ENCODE measurements around the gene UVRAG. TPM values are rescaled to one million over a fixed set of nuclear protein-coding genes. Genes with fewer than 3 reads are reported as not detected.

The UVRAG gene
- total and polyA plus RNA-seq, 2 of the 13 experiments (the other 11 are each of a cell fraction or from before 2014, with no cell fraction given) = 9.7 to 17.3 TPM

DNA sequence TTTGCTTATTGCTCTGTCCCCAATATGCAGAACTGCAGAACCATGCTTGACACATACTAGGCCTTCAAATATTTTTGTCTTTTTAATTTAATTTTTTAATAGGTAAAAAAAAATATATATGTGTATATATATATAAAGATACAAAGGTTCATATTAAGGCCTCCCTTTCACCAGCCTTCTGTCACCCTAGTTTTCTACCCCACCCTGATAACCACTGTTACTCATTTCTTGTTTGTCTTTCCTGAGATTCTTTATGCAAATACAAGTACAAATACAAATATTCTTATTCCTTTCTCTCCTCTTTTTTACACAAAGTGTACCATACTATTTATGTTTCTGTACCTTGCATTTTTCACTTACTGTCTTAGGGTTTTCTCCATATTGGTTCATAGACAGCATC is 43.0 kb downstream of the UVRAG start (continued):
- TF ChIP-seq ZNF639 (CRISPR knock-in tag; conservative IDR thresholded peaks at IDR 0.05) = no peak
- no peak for TF ChIP-seq GMEB1 (CRISPR knock-in tag; IDR thresholded peaks at IDR 0.05; ENCODE audit: borderline replicate concordance)
- no peak for TF ChIP-seq WIZ (CRISPR knock-in tag; IDR thresholded peaks at IDR 0.05)
- no peak for TF ChIP-seq POLR2AphosphoS2 (IDR thresholded peaks at IDR 0.05; ENCODE audit: low read depth, low read length)
- no peak for TF ChIP-seq NFATC3 (CRISPR knock-in tag; IDR thresholded peaks at IDR 0.05)
- no peak for TF ChIP-seq ZNF552 (CRISPR knock-in tag; IDR thresholded peaks at IDR 0.05; ENCODE audit: borderline replicate concordance)
- no peak for TF ChIP-seq RFX5 (IDR thresholded peaks at IDR 0.05; ENCODE audit: low read depth, low read length)
- TF ChIP-seq ZNF792 (CRISPR knock-in tag; IDR thresholded peaks at IDR 0.05) = no peak

GRCh38 chr11:75858613-75859012 is 43.6 kb downstream of the UVRAG start:
- Histone ChIP-seq H3K27me3 (ENCODE audit: control insufficient read depth in 1 of 2, insufficient read depth in 2 of 2, low read length in 2 of 2) (no peaks in the 10 kb centered on the region; a peak in 1 of 5 replicates), H3K79me2 (ENCODE audit: insufficient read depth, low read length) (no peaks in the 10 kb centered on the region), H3K36me3 (replicated peaks in 1 of 2; ENCODE audit: control insufficient read depth in 1 of 2, insufficient read depth in 2 of 2, low read length in 2 of 2) (peaks cover 0 to 22% of the 10 kb centered on the region in 2 experiments; a peak in 3 of 5 replicates), H3K4me2 (ENCODE audit: low read depth, low read length) (no peak overlapping the region), H3K9ac (ENCODE audit: insufficient read depth, low read depth, low read length) (no peak overlapping the region), H3K4me1 (ENCODE audit: insufficient read depth, low read length) (no peaks in the 10 kb centered on the region), H3K9me3 (ENCODE audit: low read length) (no peaks in the 10 kb centered on the region), H4K20me1 (ENCODE audit: insufficient read depth, low read length) (no peaks in the 10 kb centered on the region), H3K4me3 (replicated peaks in 1 of 3; ENCODE audit: insufficient read depth in 1 of 3, low read depth in 2 of 3, low read length in 3 of 3) (no peak overlapping the region), H3K27ac (ENCODE audit: extremely low read length, insufficient read depth, low read length) (no peak overlapping the region), H2AFZ (ENCODE audit: low read length) (no peak overlapping the region)
- ChIA-PET POLR2A (no interaction called here), CTCF (ENCODE audit: low intra/inter-chr PET ratio, low total read pairs) (no interaction called here)
- BruUV-seq (replicated peaks) = no TSS peak
- in situ Hi-C loops (cut with HindIII; ENCODE audit: extremely low pct_ligation_motif_present, low pct_unique_long_range_greater_than_20kb) (no loop called here), intact Hi-C loops (cut with micrococcal nuclease; ENCODE audit: unreplicated experiment) (no loop called here)
- WGBS (ENCODE audit: low lambda C conversion rate) = 78% methylated on average over 3 of the region's 3 CpGs
- no peak for FAIRE-seq
- DNase-seq (ENCODE audit: low spot score) = no peak
- no peak for ATAC-seq
- TF ChIP-seq ZNF839 (CRISPR knock-in tag; IDR thresholded peaks at IDR 0.05; ENCODE audit: borderline replicate concordance) (no peak), CBX1 (IDR thresholded peaks at IDR 0.05; ENCODE audit: low read depth) (no peak)
- TF ChIP-seq, protein P1, sequence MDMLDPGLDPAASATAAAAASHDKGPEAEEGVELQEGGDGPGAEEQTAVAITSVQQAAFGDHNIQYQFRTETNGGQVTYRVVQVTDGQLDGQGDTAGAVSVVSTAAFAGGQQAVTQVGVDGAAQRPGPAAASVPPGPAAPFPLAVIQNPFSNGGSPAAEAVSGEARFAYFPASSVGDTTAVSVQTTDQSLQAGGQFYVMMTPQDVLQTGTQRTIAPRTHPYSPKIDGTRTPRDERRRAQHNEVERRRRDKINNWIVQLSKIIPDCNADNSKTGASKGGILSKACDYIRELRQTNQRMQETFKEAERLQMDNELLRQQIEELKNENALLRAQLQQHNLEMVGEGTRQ (IDR thresholded peaks at IDR 0.05; ENCODE audit: low read depth, low read length) = no peak
- TF ChIP-seq, protein P1 (CRISPR knock-in tag; IDR thresholded peaks at IDR 0.05; ENCODE audit: borderline replicate concordance) = no peak
- TF ChIP-seq, protein P2, sequence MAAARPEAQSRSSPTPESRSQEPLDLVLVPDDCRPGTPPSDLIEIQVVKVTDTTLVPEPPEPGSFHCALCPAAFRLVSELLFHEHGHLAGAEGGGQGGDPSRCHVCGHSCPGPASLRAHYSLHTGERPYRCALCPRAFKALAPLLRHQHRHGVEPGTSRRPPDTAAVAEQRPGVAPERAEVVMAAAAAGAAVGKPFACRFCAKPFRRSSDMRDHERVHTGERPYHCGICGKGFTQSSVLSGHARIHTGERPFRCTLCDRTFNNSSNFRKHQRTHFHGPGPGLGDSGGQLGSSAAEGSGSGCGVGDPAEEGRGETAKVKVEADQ (CRISPR knock-in tag; IDR thresholded peaks at IDR 0.05; ENCODE audit: borderline replicate concordance) = no peak
- TF ChIP-seq, protein P3, sequence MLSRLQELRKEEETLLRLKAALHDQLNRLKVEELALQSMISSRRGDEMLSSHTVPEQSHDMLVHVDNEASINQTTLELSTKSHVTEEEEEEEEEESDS (CRISPR knock-in tag; IDR thresholded peaks at IDR 0.05; ENCODE audit: borderline replicate concordance) = no peak

Measured in HepG2 (cell line).